ENCODE results near the gene TRIM14.

Gene TRIM14

GRCh38 chr9:98066235-98066634 is 52.8 kb downstream of the TRIM14 start:
- Histone ChIP-seq H3K9ac (no peak overlapping the region), H4K20me1 (ENCODE audit: insufficient read depth) (no peaks in the 10 kb centered on the region), H3K4me2 (no peak overlapping the region), H3K27me3 (ENCODE audit: insufficient read depth, low read depth) (no peaks in the 10 kb centered on the region), H3K4me1 (ENCODE audit: low read depth, poor library complexity, severe bottlenecking) (peaks cover 16% of the 10 kb centered on the region), H3K36me3 (ENCODE audit: insufficient read depth) (no peaks in the 10 kb centered on the region), H3K79me2 (ENCODE audit: insufficient read depth, low read depth) (0 out of 2 replicates have a peak, but pooled peaks cover 5% of the 10 kb centered on the region), H3K4me3 (IDR thresholded peaks at IDR 0.05; ENCODE audit: insufficient read depth, low read depth, low read length) (no peak overlapping the region), H2AFZ (ENCODE audit: low read depth) (no peak overlapping the region), H3K27ac (no peak overlapping the region)
- TF ChIP-seq, protein P1, sequence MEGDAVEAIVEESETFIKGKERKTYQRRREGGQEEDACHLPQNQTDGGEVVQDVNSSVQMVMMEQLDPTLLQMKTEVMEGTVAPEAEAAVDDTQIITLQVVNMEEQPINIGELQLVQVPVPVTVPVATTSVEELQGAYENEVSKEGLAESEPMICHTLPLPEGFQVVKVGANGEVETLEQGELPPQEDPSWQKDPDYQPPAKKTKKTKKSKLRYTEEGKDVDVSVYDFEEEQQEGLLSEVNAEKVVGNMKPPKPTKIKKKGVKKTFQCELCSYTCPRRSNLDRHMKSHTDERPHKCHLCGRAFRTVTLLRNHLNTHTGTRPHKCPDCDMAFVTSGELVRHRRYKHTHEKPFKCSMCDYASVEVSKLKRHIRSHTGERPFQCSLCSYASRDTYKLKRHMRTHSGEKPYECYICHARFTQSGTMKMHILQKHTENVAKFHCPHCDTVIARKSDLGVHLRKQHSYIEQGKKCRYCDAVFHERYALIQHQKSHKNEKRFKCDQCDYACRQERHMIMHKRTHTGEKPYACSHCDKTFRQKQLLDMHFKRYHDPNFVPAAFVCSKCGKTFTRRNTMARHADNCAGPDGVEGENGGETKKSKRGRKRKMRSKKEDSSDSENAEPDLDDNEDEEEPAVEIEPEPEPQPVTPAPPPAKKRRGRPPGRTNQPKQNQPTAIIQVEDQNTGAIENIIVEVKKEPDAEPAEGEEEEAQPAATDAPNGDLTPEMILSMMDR (conservative IDR thresholded peaks at IDR 0.05; ENCODE audit: low read depth, low read length) = no peak

DNA sequence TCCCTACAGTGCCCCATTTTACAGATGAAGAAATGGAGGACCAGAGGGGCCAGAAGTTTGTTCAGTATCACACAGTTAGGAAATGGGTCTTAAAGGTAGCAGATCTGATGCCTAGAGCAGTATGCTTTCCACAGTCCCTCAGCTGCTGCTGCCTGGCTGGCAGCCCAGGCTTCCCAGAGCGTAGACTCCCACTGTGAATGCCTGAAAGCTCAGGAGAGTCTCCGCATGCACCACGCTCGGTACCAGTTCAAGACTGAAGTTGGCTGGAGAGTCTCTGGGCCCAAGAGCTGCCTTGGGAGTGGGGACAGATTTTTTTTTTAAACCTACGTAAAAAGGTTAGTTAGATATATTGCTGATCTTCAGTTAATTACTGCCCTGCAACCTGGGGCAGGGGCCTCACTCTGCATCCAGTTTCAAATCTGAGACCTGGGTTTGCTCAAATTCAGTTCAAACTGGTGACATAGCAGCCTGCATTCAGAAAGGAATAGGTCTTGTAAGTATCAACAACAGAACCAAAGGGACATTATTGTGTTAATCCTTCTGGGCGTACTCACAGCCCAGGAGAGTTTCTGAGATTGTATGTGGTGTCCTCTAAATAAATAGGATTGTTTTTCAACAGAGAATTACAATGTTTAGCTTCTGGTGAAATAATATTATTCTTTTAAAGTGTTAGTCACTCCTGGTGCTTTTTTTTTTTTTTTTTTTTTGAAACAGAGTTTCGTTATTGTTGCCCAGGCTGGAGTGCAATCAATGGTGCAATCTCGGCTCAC is 54.2 kb downstream of the TRIM14 start:
- no peaks in the 10 kb centered on the region for H3K27me3 ChIP-seq (ENCODE audit: insufficient read depth, low read depth)
- H3K79me2 ChIP-seq (ENCODE audit: insufficient read depth, low read depth) = 0 out of 2 replicates have a peak, but pooled peaks cover 10% of the 10 kb centered on the region
- H3K4me3 ChIP-seq (IDR thresholded peaks at IDR 0.05; ENCODE audit: insufficient read depth, low read depth, low read length) = no peak overlapping the region
- H3K9ac ChIP-seq = no peak overlapping the region
- TF ChIP-seq, protein P1 (conservative IDR thresholded peaks at IDR 0.05; ENCODE audit: low read depth, low read length) = no peak
- peaks cover 16% of the 10 kb centered on the region for H3K4me1 ChIP-seq (ENCODE audit: low read depth, poor library complexity, severe bottlenecking)
- H3K36me3 ChIP-seq (ENCODE audit: insufficient read depth) = no peaks in the 10 kb centered on the region
- no peak overlapping the region for H3K4me2 ChIP-seq
- no peak overlapping the region for H2AFZ ChIP-seq (ENCODE audit: low read depth)
- H3K27ac ChIP-seq = no peak overlapping the region
- no peaks in the 10 kb centered on the region for H4K20me1 ChIP-seq (ENCODE audit: insufficient read depth)

- Histone ChIP-seq H4K20me1 (ENCODE audit: insufficient read depth) (no peaks in the 10 kb centered on the region), H3K9ac (no peak overlapping the region), H3K79me2 (ENCODE audit: insufficient read depth, low read depth) (peaks cover 28% of the 10 kb centered on the region; the same call in 1 of the 2 replicates), H3K4me2 (no peak overlapping the region), H3K36me3 (ENCODE audit: insufficient read depth) (no peaks in the 10 kb centered on the region), H3K4me3 (IDR thresholded peaks at IDR 0.05; ENCODE audit: insufficient read depth, low read depth, low read length) (no peak overlapping the region), H2AFZ (ENCODE audit: low read depth) (no peak overlapping the region), H3K27me3 (ENCODE audit: insufficient read depth, low read depth) (no peaks in the 10 kb centered on the region), H3K27ac (no peak overlapping the region), H3K4me1 (ENCODE audit: low read depth, poor library complexity, severe bottlenecking) (peaks cover 28% of the 10 kb centered on the region)
- TF ChIP-seq, protein P1 (conservative IDR thresholded peaks at IDR 0.05; ENCODE audit: low read depth, low read length) = no peak
These were observed 56.9 kb downstream of the TRIM14 start for GRCh38 chr9:98062161-98062560.

DNA sequence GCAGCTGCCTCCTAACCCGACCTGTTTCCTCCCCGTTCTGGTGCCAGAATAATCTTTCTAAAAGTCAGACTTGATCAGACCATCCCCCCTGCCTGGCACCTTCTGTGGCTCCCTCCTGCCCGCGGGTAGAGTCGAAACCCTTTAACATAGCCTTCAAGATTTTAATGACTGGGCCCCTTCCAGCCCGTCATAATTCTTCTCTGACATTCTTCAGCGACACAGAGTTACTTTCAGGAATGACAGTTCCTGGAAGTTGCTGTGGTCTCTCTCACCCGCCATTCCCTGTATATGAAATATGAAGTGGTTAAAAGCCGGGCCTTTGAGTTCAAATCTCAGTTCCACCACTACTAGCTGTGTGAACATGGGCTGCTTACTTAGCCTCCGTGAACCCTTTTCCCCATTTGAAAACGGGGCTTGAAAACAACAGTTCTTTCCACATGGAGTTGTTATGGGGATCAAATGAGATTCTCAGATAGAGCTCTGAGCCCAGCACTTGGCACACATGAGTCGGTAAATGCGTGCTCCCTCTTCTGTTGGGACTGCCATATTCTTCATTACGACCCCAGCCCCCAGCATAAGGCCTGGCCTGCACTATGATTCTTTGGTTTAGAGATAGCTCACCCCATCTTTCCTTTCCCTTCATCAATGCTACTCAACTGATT is 61.8 kb downstream of the TRIM14 start:
- H3K79me2 ChIP-seq (ENCODE audit: insufficient read depth, low read depth) = peaks cover 31% of the 10 kb centered on the region; the same call in 1 of the 2 replicates
- H3K27ac ChIP-seq = peak overlapping the region; percentile 79
- H3K4me1 ChIP-seq (ENCODE audit: low read depth, poor library complexity, severe bottlenecking) = peaks cover 20% of the 10 kb centered on the region
- H3K4me2 ChIP-seq = peak overlapping the region; percentile 92
- TF ChIP-seq, protein P1 (conservative IDR thresholded peaks at IDR 0.05; ENCODE audit: low read depth, low read length) = no peak
- peak overlapping the region; percentile 78 for H2AFZ ChIP-seq (ENCODE audit: low read depth)
- peak overlapping the region; percentile 52 for H3K4me3 ChIP-seq (IDR thresholded peaks at IDR 0.05; ENCODE audit: insufficient read depth, low read depth, low read length)
- no peaks in the 10 kb centered on the region for H4K20me1 ChIP-seq (ENCODE audit: insufficient read depth)
- no peaks in the 10 kb centered on the region for H3K27me3 ChIP-seq (ENCODE audit: insufficient read depth, low read depth)
- H3K36me3 ChIP-seq (ENCODE audit: insufficient read depth) = no peaks in the 10 kb centered on the region
- peak overlapping the region; percentile 86 for H3K9ac ChIP-seq
